Liver (tissue), 3 donors: ENCODE results near the gene TP53TG5.

Experiments used
- CTCF ChIP-seq: fragments of 150-350 bp; IDR thresholded peaks from 2 replicates; pipeline ENCODE4 v1.5.1; 2017; ENCODE audit warnings: improper control_type of control experiment, low read depth, low read length; ENCODE audit not compliant: missing input control
- GABPA ChIP-seq, 2 donors: IDR thresholded peaks in 1 of 2; conservative IDR thresholded peaks in 1 of 2; 2 replicates each; pipeline ENCODE4 v1.6.1; 2016; ENCODE audit warnings: antibody characterized with exemption in 2 of 2, mild to moderate bottlenecking in 1 of 2, moderate library complexity in 1 of 2
- MAX ChIP-seq: IDR thresholded peaks from 2 replicates; pipeline ENCODE4 v1.6.1; 2016; ENCODE audit warnings: antibody characterized with exemption
- REST ChIP-seq: IDR thresholded peaks from 2 replicates; pipeline ENCODE4 v1.6.1; 2016; ENCODE audit warnings: antibody characterized with exemption, mild to moderate bottlenecking
- TAF1 ChIP-seq: conservative IDR thresholded peaks from 2 replicates; pipeline ENCODE4 v1.6.1; 2016; ENCODE audit warnings: antibody characterized with exemption, mild to moderate bottlenecking
- YY1 ChIP-seq: IDR thresholded peaks from 2 replicates; pipeline ENCODE4 v1.6.1; 2016; ENCODE audit warnings: antibody characterized with exemption, mild to moderate bottlenecking
- donor health status: healthy.
- donor health status: healthy.

GRCh38 chr20:45412653-45413052, 34.5 kb upstream of the TP53TG5 start:
- no peak for TF ChIP-seq YY1
- TF ChIP-seq CTCF = no peak
- TF ChIP-seq REST = no peak
- TF ChIP-seq GABPA (IDR thresholded peaks at IDR 0.05 in 1 of 2, conservative IDR thresholded peaks at IDR 0.05 in 1 of 2) = no peak
- TF ChIP-seq MAX = no peak
- TF ChIP-seq TAF1 = no peak
